NCI-H524 treated with DMSO at 0.1 percent for 48 hours (cell line): ENCODE results near the gene ESPL1.

Source experiments
- DNase-seq: peaks from one replicate; lab custom pipeline; 2025; lab: John Stamatoyannopoulos, UW

ESPL1 gene

DNA sequence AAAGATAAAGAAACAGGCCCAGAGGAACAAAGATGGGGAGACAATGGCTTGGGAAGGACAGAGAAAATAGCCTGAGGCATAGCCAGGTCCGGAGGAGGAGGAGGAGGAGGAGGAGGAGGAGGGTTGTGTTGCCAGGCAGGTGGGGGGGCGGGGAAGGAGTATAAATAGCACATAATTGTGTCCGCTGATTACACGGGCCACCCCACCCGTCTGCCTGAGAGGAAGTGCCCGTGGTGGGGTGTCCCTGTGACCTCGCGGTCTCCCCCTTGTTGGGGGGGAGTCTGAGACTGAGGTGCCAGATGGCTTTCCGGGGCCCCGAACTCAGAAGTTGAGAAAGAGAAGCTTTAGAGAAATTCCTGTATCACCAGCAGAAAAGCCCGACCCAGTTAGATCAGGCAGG, 69.9 kb downstream of the ESPL1 start:
- DNase-seq, result no peak

DNA sequence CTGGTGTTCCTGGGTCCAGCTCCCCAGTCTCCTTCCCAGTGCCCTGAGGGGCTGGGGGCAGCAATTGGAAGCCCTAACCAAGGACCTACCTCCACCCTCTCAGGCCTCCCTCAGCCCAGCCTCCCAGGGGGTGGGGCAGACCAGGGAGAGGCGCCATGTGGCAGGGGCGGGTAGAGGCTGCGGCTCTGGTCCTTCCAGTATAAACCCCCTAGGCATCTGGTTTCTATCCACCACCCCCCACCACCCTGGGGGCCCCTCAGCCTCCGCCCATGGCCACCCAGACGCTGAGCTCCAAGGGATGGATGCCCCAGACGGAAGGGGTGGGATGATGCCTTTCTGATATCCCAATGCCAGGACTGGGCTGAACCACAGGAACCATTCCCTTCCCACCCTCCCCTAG, 70.8 kb downstream of the ESPL1 start:
- DNase-seq, result no peak

DNA sequence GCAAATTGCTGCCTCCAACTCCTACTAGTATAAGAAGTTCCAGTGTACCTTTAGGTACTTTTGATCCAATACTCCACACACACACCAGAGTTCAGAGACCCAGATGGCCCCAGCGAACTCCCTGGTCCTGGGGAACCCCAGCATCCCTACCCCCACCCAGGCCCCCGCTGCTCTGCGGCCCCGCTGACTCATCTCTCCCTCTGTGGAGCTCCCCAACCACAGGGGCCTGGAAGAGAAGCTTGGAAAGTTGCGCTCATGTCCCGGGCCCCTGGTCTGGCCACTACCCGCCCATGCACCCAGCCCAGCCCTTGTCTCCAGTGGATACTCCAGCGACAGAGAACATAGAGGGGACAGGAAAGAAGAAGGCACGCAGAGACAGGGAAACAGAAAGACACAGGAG, 72.3 kb downstream of the ESPL1 start:
- no peak for DNase-seq
